GM13977 (cell line): ENCODE data around the gene IFNAR2.
"Not testable (repeated sequence)": the region's sequence is repeated elsewhere in the genome, so short reads cannot be mapped to it uniquely, and the experiment has no call there.

ENCODE experiments used
- DNase-seq: peaks from one replicate; pipeline ENCODE4 v3.0.0; 2012; ENCODE audit warnings: low spot score
- CTCF ChIP-seq: IDR thresholded peaks from 2 replicates; pipeline ENCODE4 v1.5.1; 2012; ENCODE audit warnings: mild to moderate bottlenecking, control low read depth; ENCODE audit not compliant: insufficient read depth; ENCODE audit errors: extremely low read depth, missing control alignments
- in situ Hi-C: fragments of 300-500 bp; cut with MboI; formaldehyde crosslinking; loops from one replicate; pipeline ENCODE4 v1.12.0; 2022; ENCODE audit warnings: low sequenced_read_pairs, low pct_unique_long_range_greater_than_20kb, mixed read lengths, inconsistent platforms; ENCODE audit not compliant: unreplicated experiment

The IFNAR2 gene

GRCh38 chr21:33211732-33212131 is 18.0 kb upstream of the IFNAR2 start:
- in situ Hi-C loops, result no loop called here
- TF ChIP-seq CTCF, result no peak
- DNase-seq, result no peak

GRCh38 chr21:33212159-33212851 is 17.4 kb upstream of the IFNAR2 start:
- in situ Hi-C loops, result no loop called here
- no peak for TF ChIP-seq CTCF
- DNase-seq, result no peak

GRCh38 chr21:33214056-33214455 is 15.7 kb upstream of the IFNAR2 start:
- DNase-seq, result no peak
- in situ Hi-C loops, result no loop called here
- TF ChIP-seq CTCF, result no peak

GRCh38 chr21:33217138-33217520 is 12.6 kb upstream of the IFNAR2 start:
- no peak for TF ChIP-seq CTCF
- no peak for DNase-seq
- in situ Hi-C loops, result no loop called here

GRCh38 chr21:33219300-33219699 is 10.4 kb upstream of the IFNAR2 start:
- no peak for DNase-seq
- TF ChIP-seq CTCF, result no peak
- in situ Hi-C loops, result no loop called here

- in situ Hi-C loops, result no loop called here
- DNase-seq, result no peak
- no peak for TF ChIP-seq CTCF
Measured at GRCh38 chr21:33219954-33220353, 9.8 kb upstream of the IFNAR2 start.

GRCh38 chr21:33225376-33225775 is 4.4 kb upstream of the IFNAR2 start:
- in situ Hi-C loops, DNase-seq: not testable (repeated sequence)
